K562 (cell line): Measurements from ENCODE around the gene TEX14. TPM values are rescaled to one million over a fixed set of nuclear protein-coding genes. Genes with fewer than 3 reads are reported as not detected.

Source experiments
- ATAC-seq: fragments of 200-7000 bp; cut with Tn5 transposase; 3 replicates; pipeline ENCODE4 v1.9.1; 2020; ENCODE audit warnings: moderate library complexity
- BruUV-seq: library from RNA; stranded (reverse); fragments of 400-500 nt; replicated peaks from 2 replicates; lab custom pipeline; 2021; lab: Mats Ljungman, UMichigan
- CTCF ChIA-PET: fragments of 300-600 bp; formaldehyde crosslinking; extraction: SDS; loops from one replicate; lab custom pipeline; 2021; ENCODE audit warnings: low intra/inter-chr PET ratio; lab: Yijun Ruan, JAX
- POLR2A ChIA-PET: fragments of 300-600, 350-650 bp; sonication (Branson Sonifier 250); formaldehyde crosslinking; extraction: SDS; loops from one replicate; lab custom pipeline; 2021; ENCODE audit warnings: antibody characterized with exemption, inconsistent platforms; lab: Yijun Ruan, JAX
- DNase-seq, 4 experiments: peaks; one replicate each; pipeline versions ENCODE4 v3.0.0 to v3.0.0-alpha.2; 2011 to 2018; ENCODE audit warnings: low spot score in 3 of 4, mixed read lengths in 3 of 4; ENCODE audit errors: extremely low read depth in 1 of 4
- FAIRE-seq: peaks from 2 replicates; lab custom pipeline; 2011; peaks lifted over from hg19 to GRCh38; lab: Jason Lieb, UNC
- H2AFZ ChIP-seq: 2 replicates; pipeline ENCODE4 v1.6.0; 2011; ENCODE audit warnings: low read depth, low read length, control low read depth, inconsistent platforms
- H3K27ac ChIP-seq: fragments of 200-600 bp; 3 replicates; pipeline ENCODE4 v1.8.0; 2011; ENCODE audit warnings: low read depth, mild to moderate bottlenecking, control low read depth, inconsistent platforms, low read length, moderate library complexity, mixed read lengths; ENCODE audit errors: extremely low read depth
- H3K27me3 ChIP-seq, 2 experiments: fragments of 300-600 bp in 1 of 2; 2 replicates in 1 of 2; 3 replicates in 1 of 2; pipeline versions ENCODE4 v1.6.0 to v1.8.0; 2011; ENCODE audit warnings: inconsistent platforms in 2 of 2, low read length in 2 of 2, mild to moderate bottlenecking in 1 of 2, mixed read lengths in 1 of 2, moderate library complexity in 1 of 2; ENCODE audit not compliant: control insufficient read depth in 2 of 2, insufficient read depth in 2 of 2
- H3K36me3 ChIP-seq: fragments of 300-600 bp; 3 replicates; pipeline ENCODE4 v1.8.0; 2011; ENCODE audit warnings: mild to moderate bottlenecking, low read length, inconsistent platforms; ENCODE audit not compliant: control insufficient read depth, insufficient read depth
- H3K4me1 ChIP-seq, 2 experiments: fragments of 200-600 bp in 1 of 2; replicated peaks in 1 of 2; 2 replicates in 1 of 2; 3 replicates in 1 of 2; pipeline versions ENCODE4 v1.5.1 to v1.8.0; 2011; ENCODE audit warnings: inconsistent platforms in 2 of 2, low read length in 2 of 2, mild to moderate bottlenecking in 1 of 2, mixed read lengths in 1 of 2, moderate library complexity in 1 of 2; ENCODE audit not compliant: control insufficient read depth in 2 of 2, insufficient read depth in 2 of 2
- H3K4me2 ChIP-seq: 2 replicates; pipeline ENCODE4 v1.6.1; 2011; ENCODE audit warnings: low read length, control low read depth, inconsistent platforms, mixed read lengths; ENCODE audit not compliant: insufficient read depth
- H3K4me3 ChIP-seq: fragments of 200-600 bp; sonication (generic), shearing (Covaris generic); 2 replicates; pipeline ENCODE4 v1.5.1; 2016; ENCODE audit warnings: control low read depth, inconsistent platforms
- H3K79me2 ChIP-seq: fragments of 200-600 bp; 3 replicates; pipeline ENCODE4 v1.8.0; 2011; ENCODE audit warnings: low read length, inconsistent platforms; ENCODE audit not compliant: control insufficient read depth, insufficient read depth
- H3K9ac ChIP-seq, 2 experiments: 2 replicates each; pipeline versions ENCODE4 v1.6.0 to v1.6.1; 2011; ENCODE audit warnings: low read depth in 2 of 2, low read length in 2 of 2, control low read depth in 1 of 2, inconsistent platforms in 1 of 2, mild to moderate bottlenecking in 1 of 2, mixed read lengths in 1 of 2; ENCODE audit not compliant: insufficient read depth in 1 of 2
- H3K9me1 ChIP-seq: one replicate; pipeline ENCODE4 v1.6.0; 2011; ENCODE audit warnings: inconsistent platforms, mild to moderate bottlenecking, low read length, moderate library complexity; ENCODE audit not compliant: control insufficient read depth, insufficient read depth
- H3K9me3 ChIP-seq: replicated peaks from 2 replicates; pipeline ENCODE4 v1.5.1; 2011; ENCODE audit warnings: low read depth, low read length, inconsistent platforms; ENCODE audit not compliant: control insufficient read depth, insufficient read depth
- H4K20me1 ChIP-seq: replicated peaks from 2 replicates; pipeline ENCODE4 v1.6.1; 2011; ENCODE audit warnings: low read length, inconsistent platforms, mixed read lengths; ENCODE audit not compliant: control insufficient read depth, insufficient read depth
- MIER1 ChIP-seq: fragments of 450-650 bp; IDR thresholded peaks from 2 replicates; pipeline ENCODE4 v1.6.1; 2016; ENCODE audit warnings: antibody characterized with exemption, mild to moderate bottlenecking, low read depth
- POLR2G ChIP-seq: fragments of 200-400 bp; formaldehyde crosslinking; IDR thresholded peaks from 2 replicates; pipeline ENCODE4 v1.6.1; 2017; ENCODE audit warnings: low read depth, mild to moderate bottlenecking, antibody characterized with exemption, low read length, moderate library complexity
- RBFOX2 ChIP-seq: fragments of 200-400 bp; formaldehyde crosslinking; IDR thresholded peaks from 2 replicates; pipeline ENCODE4 v1.6.1; 2017; ENCODE audit warnings: low read depth, mild to moderate bottlenecking, low read length, moderate library complexity
- ZNF512 ChIP-seq: IDR thresholded peaks from 2 replicates; pipeline ENCODE4 v1.6.1; 2016; ENCODE audit warnings: missing genetic modification characterization, missing compliant biosample characterization
- WGBS: fragments of 100-300 bp; shearing (Covaris generic); methylation state at CpG from one replicate; pipeline ENCODE4 v1.1.6; 2016; ENCODE audit warnings: low coverage, mixed read lengths; ENCODE audit not compliant: insufficient coverage; ENCODE audit errors: missing lambda C conversion rate; 5-methylcytosine and 5-hydroxymethylcytosine counted together
- in situ Hi-C: fragments of 300-500 bp; cut with MboI; formaldehyde crosslinking; loops from 4 replicates; pipeline ENCODE4 v1.15.0; 2018; ENCODE audit warnings: inconsistent platforms, mixed read lengths
- intact Hi-C: fragments of 100-400 bp; cut with micrococcal nuclease; formaldehyde crosslinking; loops from 2 replicates; pipeline ENCODE4 v1.14.2; 2022
- polyA plus RNA-seq, 8 experiments: library from polyadenylated mRNA; depleted of rRNA in 4 of 8; stranded (reverse) in 5 of 8; unstranded in 3 of 8; fragments of >200 nt; fragmentation: Nextera tagmentation in 2 of 8; fragmentation: Illumina TruSeq in 1 of 8; extraction: Ambion mirVana in 2 of 8; extraction: Trizol in 1 of 8; gene quantifications; 2 replicates each; pipeline versions ENCODE4 v1.2.1 to v1.2.3, GENCODE V29; 2011 to 2014; ENCODE audit warnings: inconsistent platforms in 1 of 8, missing spikeins in 1 of 8
- total RNA-seq, 7 experiments: library from RNA; depleted of rRNA in 6 of 7; stranded (reverse); fragments of >200 nt in 6 of 7; fragmentation: Illumina TruSeq in 2 of 7; extraction: Trizol in 2 of 7; gene quantifications; 2 replicates each; pipeline versions ENCODE4 v1.2.1 to v1.2.3, GENCODE V29; 2011 to 2021; ENCODE audit warnings: low replicate concordance in 1 of 7
- TF ChIP-seq, protein P1 (sequence below): sonication (generic); formaldehyde crosslinking; IDR thresholded peaks from 2 replicates; pipeline ENCODE4 v1.8.0; 2022; ENCODE audit warnings: mild to moderate bottlenecking, missing genetic modification reagents

Gene TEX14
- total and polyA plus RNA-seq, 9 of the 15 experiments (the other 6 are each of a cell fraction or from before 2014, with no cell fraction given) = 0.05 to 0.12 (median 0.09) TPM; not detected in 1

DNA sequence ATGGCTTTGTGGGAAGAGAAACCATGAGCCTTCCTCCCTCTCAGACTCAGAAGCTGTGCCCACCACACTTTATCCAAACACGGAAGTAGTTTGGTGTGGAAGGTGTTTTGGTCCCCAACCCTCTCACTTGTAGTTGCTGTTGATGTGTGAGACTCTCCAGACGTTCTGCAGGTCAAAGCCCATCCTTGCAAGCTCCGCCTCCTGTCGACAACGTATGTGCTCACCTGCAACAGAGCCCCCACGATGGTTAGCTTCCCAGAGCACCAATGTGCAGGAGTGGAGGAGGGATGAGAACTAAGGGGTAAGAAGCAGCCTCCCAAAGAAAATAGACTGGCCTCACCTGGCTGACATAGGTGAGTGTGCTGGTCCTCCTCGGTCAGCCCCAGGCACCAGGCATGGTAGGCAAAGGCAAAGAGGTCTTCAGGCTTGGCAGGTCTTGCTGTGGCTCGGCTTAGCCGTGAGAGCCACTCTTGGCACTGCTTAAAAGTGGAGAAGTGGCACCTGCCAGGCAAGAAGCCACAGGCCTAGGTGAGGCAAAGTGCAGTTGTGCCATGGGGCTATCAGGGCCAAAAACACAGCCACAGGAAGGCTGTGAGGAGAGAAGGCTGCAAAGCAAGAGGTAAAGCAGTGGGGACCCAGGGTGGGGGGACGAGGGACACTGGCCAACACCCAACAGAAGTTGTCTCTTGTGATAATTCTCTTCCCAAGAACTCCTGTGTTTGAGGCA lies 183.3 kb downstream of the TEX14 start:
- ATAC-seq (no peak), DNase-seq (no peak), FAIRE-seq (no peak)
- Histone ChIP-seq H3K79me2 (peaks cover 7% of the 10 kb centered on the region), H3K9ac (no peak overlapping the region; a peak in 1 of 4 replicates), H4K20me1 (no peaks in the 10 kb centered on the region), H3K27me3 (no peaks in the 10 kb centered on the region), H3K9me1 (no peaks in the 10 kb centered on the region), H3K36me3 (peaks cover 93% of the 10 kb centered on the region), H3K4me2 (no peak overlapping the region), H3K4me3 (no peak overlapping the region), H3K9me3 (no peaks in the 10 kb centered on the region), H3K4me1 (peaks cover 2 to 6% of the 10 kb centered on the region in 2 experiments), H3K27ac (no peak overlapping the region), H2AFZ (no peak overlapping the region)
- CTCF ChIA-PET = no interaction called here
- WGBS = 78% methylated on average over 10 of the region's 10 CpGs
- in situ Hi-C loops = no loop called here
- intact Hi-C loops = no loop called here
- POLR2A ChIA-PET = interaction anchor here (0.6 to 1.1 kb wide), 3 partner anchors 9 to 17 kb away, joined by 4 to 5 read pairs (median 4); no protein-coding TSS in a partner anchor
- no TSS peak for BruUV-seq
- 0 out of 2 replicates have a peak, but pooled peaks have one; percentile 18 for TF ChIP-seq POLR2G
- no peak for TF ChIP-seq MIER1
- TF ChIP-seq ZNF512 (tag) = no peak
- TF ChIP-seq RBFOX2 = peak; percentile 47
- TF ChIP-seq, protein P1, sequence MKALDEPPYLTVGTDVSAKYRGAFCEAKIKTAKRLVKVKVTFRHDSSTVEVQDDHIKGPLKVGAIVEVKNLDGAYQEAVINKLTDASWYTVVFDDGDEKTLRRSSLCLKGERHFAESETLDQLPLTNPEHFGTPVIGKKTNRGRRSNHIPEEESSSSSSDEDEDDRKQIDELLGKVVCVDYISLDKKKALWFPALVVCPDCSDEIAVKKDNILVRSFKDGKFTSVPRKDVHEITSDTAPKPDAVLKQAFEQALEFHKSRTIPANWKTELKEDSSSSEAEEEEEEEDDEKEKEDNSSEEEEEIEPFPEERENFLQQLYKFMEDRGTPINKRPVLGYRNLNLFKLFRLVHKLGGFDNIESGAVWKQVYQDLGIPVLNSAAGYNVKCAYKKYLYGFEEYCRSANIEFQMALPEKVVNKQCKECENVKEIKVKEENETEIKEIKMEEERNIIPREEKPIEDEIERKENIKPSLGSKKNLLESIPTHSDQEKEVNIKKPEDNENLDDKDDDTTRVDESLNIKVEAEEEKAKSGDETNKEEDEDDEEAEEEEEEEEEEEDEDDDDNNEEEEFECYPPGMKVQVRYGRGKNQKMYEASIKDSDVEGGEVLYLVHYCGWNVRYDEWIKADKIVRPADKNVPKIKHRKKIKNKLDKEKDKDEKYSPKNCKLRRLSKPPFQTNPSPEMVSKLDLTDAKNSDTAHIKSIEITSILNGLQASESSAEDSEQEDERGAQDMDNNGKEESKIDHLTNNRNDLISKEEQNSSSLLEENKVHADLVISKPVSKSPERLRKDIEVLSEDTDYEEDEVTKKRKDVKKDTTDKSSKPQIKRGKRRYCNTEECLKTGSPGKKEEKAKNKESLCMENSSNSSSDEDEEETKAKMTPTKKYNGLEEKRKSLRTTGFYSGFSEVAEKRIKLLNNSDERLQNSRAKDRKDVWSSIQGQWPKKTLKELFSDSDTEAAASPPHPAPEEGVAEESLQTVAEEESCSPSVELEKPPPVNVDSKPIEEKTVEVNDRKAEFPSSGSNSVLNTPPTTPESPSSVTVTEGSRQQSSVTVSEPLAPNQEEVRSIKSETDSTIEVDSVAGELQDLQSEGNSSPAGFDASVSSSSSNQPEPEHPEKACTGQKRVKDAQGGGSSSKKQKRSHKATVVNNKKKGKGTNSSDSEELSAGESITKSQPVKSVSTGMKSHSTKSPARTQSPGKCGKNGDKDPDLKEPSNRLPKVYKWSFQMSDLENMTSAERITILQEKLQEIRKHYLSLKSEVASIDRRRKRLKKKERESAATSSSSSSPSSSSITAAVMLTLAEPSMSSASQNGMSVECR = no peak
